GM19099 (cell line): ENCODE data around the gene TIGD6.

Experiments used
- POLR2A ChIP-seq: IDR thresholded peaks from 3 replicates; pipeline ENCODE4 v1.6.1; 2011; ENCODE audit warnings: low read depth; ENCODE audit not compliant: insufficient read length; ENCODE audit errors: extremely low read depth

TIGD6 gene

GRCh38 chr5:149999359-149999758 is 1.1 kb downstream of the TIGD6 start:
- no peak for TF ChIP-seq POLR2A

GRCh38 chr5:149998281-149998680 is 2.2 kb downstream of the TIGD6 start:
- TF ChIP-seq POLR2A: no peak

- no peak for TF ChIP-seq POLR2A
Observed at GRCh38 chr5:149996205-149996890, 4.1 kb downstream of the TIGD6 start.

GRCh38 chr5:149995385-149996204 is 4.9 kb downstream of the TIGD6 start:
- TF ChIP-seq POLR2A: no peak

- no peak for TF ChIP-seq POLR2A
Observed at GRCh38 chr5:149993471-149993870, 7.0 kb downstream of the TIGD6 start.

GRCh38 chr5:149990518-149991376 is 9.7 kb downstream of the TIGD6 start:
- TF ChIP-seq POLR2A: no peak

GRCh38 chr5:149988126-149988525 is 12.3 kb downstream of the TIGD6 start:
- TF ChIP-seq POLR2A: no peak

- TF ChIP-seq POLR2A: no peak
Observed at GRCh38 chr5:149982505-149982904, 17.9 kb downstream of the TIGD6 start.

- no peak for TF ChIP-seq POLR2A
Observed at GRCh38 chr5:149981206-149981605, 19.2 kb downstream of the TIGD6 start.

GRCh38 chr5:149979896-149980295 is 20.6 kb downstream of the TIGD6 start:
- no peak for TF ChIP-seq POLR2A

- TF ChIP-seq POLR2A: no peak
Observed at GRCh38 chr5:149975409-149975808, 25.0 kb downstream of the TIGD6 start.

- no peak for TF ChIP-seq POLR2A
Observed at GRCh38 chr5:149969181-149969930, 31.1 kb downstream of the TIGD6 start.

GRCh38 chr5:149966946-149967345 is 33.5 kb downstream of the TIGD6 start:
- no peak for TF ChIP-seq POLR2A

- TF ChIP-seq POLR2A: no peak
Observed at GRCh38 chr5:149963729-149964128, 36.7 kb downstream of the TIGD6 start.
